ENCODE measurements around the gene MRPS34.

The MRPS34 gene

GRCh38 chr16:1757714-1758461, 15.0 kb downstream of the MRPS34 start:
- Mint-ChIP-seq H3K4me3 (no peak overlapping the region), H3K4me1 (no peaks in the 10 kb centered on the region), H3K27ac (peak overlapping the region in 1 of 3 experiments; percentile 33), H3K9me3 (no peaks in the 10 kb centered on the region), H3K27me3 (ENCODE audit: low read depth) (no peaks in the 10 kb centered on the region), H3K36me3 (ENCODE audit: low read depth) (peaks cover 17% of the 10 kb centered on the region)
- no peak for TF ChIP-seq CTCF (IDR thresholded peaks at IDR 0.05; ENCODE audit: unreplicated experiment in 3 of 3)

GRCh38 chr16:1754204-1754603, 18.7 kb downstream of the MRPS34 start:
- TF ChIP-seq CTCF (IDR thresholded peaks at IDR 0.05; ENCODE audit: unreplicated experiment in 3 of 3) = no peak
- Mint-ChIP-seq H3K27me3 (ENCODE audit: low read depth) (no peaks in the 10 kb centered on the region), H3K4me3 (no peak overlapping the region), H3K9me3 (no peaks in the 10 kb centered on the region), H3K4me1 (no peaks in the 10 kb centered on the region), H3K36me3 (ENCODE audit: low read depth) (peaks cover 24% of the 10 kb centered on the region), H3K27ac (no peak overlapping the region)

DNA sequence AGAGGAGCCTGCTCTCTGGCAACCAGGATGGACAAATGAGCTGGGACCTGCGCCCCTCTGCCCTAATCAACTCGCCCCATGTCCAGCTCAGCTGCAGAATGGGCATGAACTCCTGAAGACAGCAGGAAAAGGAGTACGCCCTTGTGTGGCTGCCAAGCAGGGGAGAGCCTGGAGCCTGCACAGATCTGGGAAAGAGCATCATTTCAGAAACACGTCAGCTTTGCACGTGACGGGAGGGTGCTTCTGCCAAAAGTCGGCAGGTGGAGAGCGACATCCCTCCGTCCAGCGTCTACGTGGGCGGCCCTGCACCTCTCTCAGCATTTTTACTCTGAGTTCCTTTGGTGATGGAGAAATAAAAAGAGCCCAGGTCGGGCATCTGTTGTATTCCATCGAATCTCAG, 20.1 kb downstream of the MRPS34 start:
- no peaks in the 10 kb centered on the region for H3K27me3 Mint-ChIP-seq (ENCODE audit: low read depth)
- H3K4me3 Mint-ChIP-seq = no peak overlapping the region
- TF ChIP-seq CTCF (IDR thresholded peaks at IDR 0.05; ENCODE audit: unreplicated experiment in 3 of 3) = no peak
- H3K36me3 Mint-ChIP-seq (ENCODE audit: low read depth) = peaks cover 24% of the 10 kb centered on the region
- no peaks in the 10 kb centered on the region for H3K9me3 Mint-ChIP-seq
- no peak overlapping the region for H3K27ac Mint-ChIP-seq
- H3K4me1 Mint-ChIP-seq = no peaks in the 10 kb centered on the region

GRCh38 chr16:1751946-1752345, 21.0 kb downstream of the MRPS34 start:
- H3K9me3 Mint-ChIP-seq = no peaks in the 10 kb centered on the region
- no peak for TF ChIP-seq CTCF (IDR thresholded peaks at IDR 0.05; ENCODE audit: unreplicated experiment in 3 of 3)

DNA sequence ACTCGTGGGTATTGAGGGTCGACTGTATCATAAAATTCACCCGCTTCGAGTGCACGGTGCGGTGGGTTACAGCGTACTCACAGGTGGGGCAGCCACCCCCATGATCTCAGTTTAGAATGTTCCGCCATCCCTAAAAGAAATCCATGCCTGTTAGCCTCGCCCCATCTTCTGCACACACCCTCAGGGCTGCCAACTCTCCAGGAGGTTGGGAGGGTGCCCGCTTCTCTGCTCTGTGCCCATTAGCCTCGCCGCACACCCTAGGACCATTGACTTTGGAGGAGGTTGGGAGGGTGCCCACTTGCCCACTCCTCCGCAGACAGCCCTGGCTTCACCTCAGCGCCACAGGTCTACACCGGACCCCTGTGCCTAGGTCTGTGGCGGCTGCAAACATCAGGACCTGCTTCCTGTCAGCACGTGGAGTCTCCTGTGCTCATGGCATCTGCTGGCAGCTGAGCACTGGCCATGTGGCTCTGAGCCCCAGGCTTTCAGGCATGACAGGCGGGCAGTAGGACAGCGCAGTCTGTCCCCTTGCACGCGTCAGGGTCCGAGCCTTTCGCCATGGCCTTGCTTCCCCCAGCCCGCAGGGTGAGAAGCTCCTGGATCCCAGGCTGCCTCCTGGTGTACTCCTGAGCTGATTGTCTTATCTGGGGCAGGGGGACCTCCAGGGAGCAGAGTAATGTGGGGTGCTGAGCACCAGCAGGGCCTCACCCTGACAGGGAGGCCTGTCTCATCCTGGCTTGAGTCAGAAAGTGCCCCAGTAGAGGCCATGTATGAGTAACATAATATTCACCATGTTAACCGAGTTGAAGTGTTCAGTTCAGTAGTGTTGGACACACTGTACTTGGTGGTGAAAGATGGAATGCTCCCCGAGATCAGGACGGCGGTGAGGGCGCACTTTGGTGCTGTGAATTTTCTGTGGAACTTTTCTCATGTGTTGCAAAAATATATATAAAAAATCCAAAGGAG, 23.5 kb downstream of the MRPS34 start:
- Mint-ChIP-seq H3K9me3 (no peaks in the 10 kb centered on the region), H3K4me1 (no peaks in the 10 kb centered on the region), H3K4me3 (no peak overlapping the region), H3K27ac (no peak overlapping the region), H3K27me3 (ENCODE audit: low read depth) (no peaks in the 10 kb centered on the region), H3K36me3 (ENCODE audit: low read depth) (peaks cover 23% of the 10 kb centered on the region)
- no peak for TF ChIP-seq CTCF (IDR thresholded peaks at IDR 0.05; ENCODE audit: unreplicated experiment in 3 of 3)

More at GRCh38 chr16:1751946-1752345, 21.0 kb downstream of the MRPS34 start:
- Mint-ChIP-seq H3K4me3 (no peak overlapping the region), H3K36me3 (ENCODE audit: low read depth) (peaks cover 28% of the 10 kb centered on the region), H3K27me3 (ENCODE audit: low read depth) (no peaks in the 10 kb centered on the region), H3K4me1 (no peaks in the 10 kb centered on the region), H3K27ac (no peak overlapping the region)

Data from nephron (organoid).